Endothelial cell (in vitro differentiated cells): ENCODE results near the gene RBFOX2. TPM values are rescaled to one million over a fixed set of nuclear protein-coding genes. Genes with fewer than 3 reads are reported as not detected.

Source experiments
- DNase-seq: peaks from one replicate; pipeline ENCODE4 v3.0.0; 2021; ENCODE audit warnings: low spot score
- H3K27ac Mint-ChIP-seq: one replicate; pipeline ENCODE4 v1.8.0; 2021; ENCODE audit warnings: mixed read lengths, inconsistent platforms; ENCODE audit not compliant: unreplicated experiment
- H3K27me3 Mint-ChIP-seq: one replicate; pipeline ENCODE4 v1.8.0; 2021; ENCODE audit warnings: mild to moderate bottlenecking, moderate library complexity, mixed read lengths, inconsistent platforms; ENCODE audit not compliant: unreplicated experiment
- H3K36me3 Mint-ChIP-seq: one replicate; pipeline ENCODE4 v1.8.0; 2021; ENCODE audit warnings: mild to moderate bottlenecking, low read depth, mixed read lengths, inconsistent platforms; ENCODE audit not compliant: unreplicated experiment
- H3K4me1 Mint-ChIP-seq: one replicate; pipeline ENCODE4 v1.8.0; 2021; ENCODE audit warnings: mild to moderate bottlenecking, mixed read lengths, inconsistent platforms; ENCODE audit not compliant: unreplicated experiment
- H3K4me3 Mint-ChIP-seq: one replicate; pipeline ENCODE4 v1.8.0; 2021; ENCODE audit warnings: mild to moderate bottlenecking, mixed read lengths, inconsistent platforms; ENCODE audit not compliant: unreplicated experiment
- H3K9me3 Mint-ChIP-seq: one replicate; pipeline ENCODE4 v1.8.0; 2021; ENCODE audit warnings: mixed read lengths, inconsistent platforms; ENCODE audit not compliant: unreplicated experiment
- total RNA-seq: library from RNA; stranded (reverse); fragmentation: NEBNext Ultra II Directional; extraction: Animal tissue kit (Norgen Biotek cat#: 25700); gene quantifications from one replicate; pipeline ENCODE4 v1.2.1, GENCODE V29; 2021; ENCODE audit not compliant: unreplicated experiment
- TF ChIP-seq, protein P1 (sequence below): fragments of 200-600 bp; sonication (generic); IDR thresholded peaks from one replicate; pipeline ENCODE4 v1.5.0; 2021; ENCODE audit warnings: antibody characterized with exemption; ENCODE audit not compliant: unreplicated experiment

RBFOX2 gene
- total RNA-seq, 1 donor from 2014 or later: 228 TPM

DNA sequence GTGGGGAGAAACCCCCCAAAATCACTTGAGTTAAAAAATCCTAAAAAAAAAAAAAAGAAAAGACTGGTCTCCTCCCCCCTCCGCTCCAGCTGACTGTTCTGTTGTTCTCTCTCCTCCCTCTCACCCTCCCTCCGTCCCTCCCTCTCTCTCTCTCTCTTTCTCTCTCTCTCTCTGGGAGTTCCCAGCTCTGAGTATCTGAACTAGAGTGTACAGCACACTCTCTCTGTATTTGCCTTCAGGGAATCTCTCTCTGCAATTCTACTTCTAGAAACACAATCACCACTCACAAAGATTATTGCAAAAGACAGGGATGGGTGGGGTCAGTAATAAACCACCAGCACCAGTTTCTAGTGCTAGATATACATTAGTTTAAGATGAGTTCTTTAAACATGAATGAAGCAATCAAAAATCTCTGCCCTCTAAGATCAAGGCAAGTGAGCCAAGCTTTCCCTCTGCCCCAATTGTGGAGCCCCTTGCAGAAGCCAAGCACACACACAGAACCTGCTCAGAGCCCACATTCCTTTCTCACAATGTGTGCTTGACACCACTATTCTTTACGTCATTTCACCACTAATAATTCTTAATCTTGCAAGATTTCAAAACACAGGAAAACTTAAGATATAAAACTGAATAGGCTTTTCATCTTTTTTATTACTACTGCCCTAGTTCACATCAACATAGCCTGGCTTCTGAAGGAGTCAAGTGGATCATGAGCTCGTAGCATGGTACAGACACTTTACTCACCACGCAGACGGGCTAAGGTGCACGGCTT is 133.5 kb downstream of the RBFOX2 start:
- no peak for DNase-seq
- no peaks in the 10 kb centered on the region for H3K9me3 Mint-ChIP-seq
- H3K4me3 Mint-ChIP-seq: no peak overlapping the region
- TF ChIP-seq, protein P1, sequence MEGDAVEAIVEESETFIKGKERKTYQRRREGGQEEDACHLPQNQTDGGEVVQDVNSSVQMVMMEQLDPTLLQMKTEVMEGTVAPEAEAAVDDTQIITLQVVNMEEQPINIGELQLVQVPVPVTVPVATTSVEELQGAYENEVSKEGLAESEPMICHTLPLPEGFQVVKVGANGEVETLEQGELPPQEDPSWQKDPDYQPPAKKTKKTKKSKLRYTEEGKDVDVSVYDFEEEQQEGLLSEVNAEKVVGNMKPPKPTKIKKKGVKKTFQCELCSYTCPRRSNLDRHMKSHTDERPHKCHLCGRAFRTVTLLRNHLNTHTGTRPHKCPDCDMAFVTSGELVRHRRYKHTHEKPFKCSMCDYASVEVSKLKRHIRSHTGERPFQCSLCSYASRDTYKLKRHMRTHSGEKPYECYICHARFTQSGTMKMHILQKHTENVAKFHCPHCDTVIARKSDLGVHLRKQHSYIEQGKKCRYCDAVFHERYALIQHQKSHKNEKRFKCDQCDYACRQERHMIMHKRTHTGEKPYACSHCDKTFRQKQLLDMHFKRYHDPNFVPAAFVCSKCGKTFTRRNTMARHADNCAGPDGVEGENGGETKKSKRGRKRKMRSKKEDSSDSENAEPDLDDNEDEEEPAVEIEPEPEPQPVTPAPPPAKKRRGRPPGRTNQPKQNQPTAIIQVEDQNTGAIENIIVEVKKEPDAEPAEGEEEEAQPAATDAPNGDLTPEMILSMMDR: no peak
- H3K4me1 Mint-ChIP-seq: peaks cover 30% of the 10 kb centered on the region
- H3K36me3 Mint-ChIP-seq: no peaks in the 10 kb centered on the region
- no peak overlapping the region for H3K27ac Mint-ChIP-seq
- H3K27me3 Mint-ChIP-seq: peaks cover 1% of the 10 kb centered on the region

DNA sequence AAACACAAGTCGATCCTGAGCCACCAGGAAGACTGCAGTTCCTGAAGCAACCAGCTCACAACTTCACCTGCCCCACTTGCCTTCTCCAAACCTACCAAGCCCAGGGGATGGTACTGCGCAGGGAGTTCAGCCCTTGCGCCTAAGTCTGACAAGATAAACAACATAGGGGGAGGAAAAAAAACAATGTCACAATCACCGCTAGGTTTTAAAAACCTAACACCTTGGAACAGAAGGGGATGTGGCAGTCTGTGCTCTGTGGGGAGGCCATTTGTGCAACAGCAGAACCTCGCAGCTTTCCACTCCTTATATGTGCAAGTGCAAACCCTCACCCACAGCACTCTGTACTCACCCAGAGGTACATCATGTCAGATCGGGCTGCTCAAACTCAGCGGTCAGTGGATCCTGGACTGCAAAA is 134.2 kb downstream of the RBFOX2 start:
- Mint-ChIP-seq H3K9me3 (no peaks in the 10 kb centered on the region), H3K4me1 (peaks cover 27% of the 10 kb centered on the region), H3K36me3 (peaks cover 1% of the 10 kb centered on the region), H3K27ac (no peak overlapping the region), H3K27me3 (peaks cover 1% of the 10 kb centered on the region), H3K4me3 (no peak overlapping the region)
- no peak for DNase-seq
- TF ChIP-seq, protein P1: no peak

DNA sequence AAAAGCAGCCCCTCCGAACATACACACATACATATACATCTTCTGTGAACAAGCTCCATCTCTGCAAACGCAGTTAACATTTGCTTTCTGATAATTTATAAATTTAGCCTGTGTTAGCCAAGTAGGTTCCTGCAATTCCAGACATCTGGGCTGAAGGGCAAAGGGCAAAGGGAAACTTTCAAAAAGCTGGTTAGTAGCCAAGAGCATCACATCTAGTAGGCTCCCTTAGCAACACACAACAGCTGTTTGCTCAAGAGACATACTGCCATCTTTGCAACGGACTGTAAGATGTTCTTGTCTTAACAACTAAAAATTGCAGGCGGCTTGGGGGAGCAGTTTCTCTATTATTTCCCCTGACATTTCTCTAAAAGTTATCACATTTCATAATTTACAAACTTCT is 134.9 kb downstream of the RBFOX2 start:
- Mint-ChIP-seq H3K4me1 (peaks cover 33% of the 10 kb centered on the region), H3K27ac (no peak overlapping the region), H3K27me3 (peaks cover 1% of the 10 kb centered on the region), H3K4me3 (no peak overlapping the region), H3K36me3 (peaks cover 5% of the 10 kb centered on the region), H3K9me3 (no peaks in the 10 kb centered on the region)
- DNase-seq: no peak
- TF ChIP-seq, protein P1: no peak

DNA sequence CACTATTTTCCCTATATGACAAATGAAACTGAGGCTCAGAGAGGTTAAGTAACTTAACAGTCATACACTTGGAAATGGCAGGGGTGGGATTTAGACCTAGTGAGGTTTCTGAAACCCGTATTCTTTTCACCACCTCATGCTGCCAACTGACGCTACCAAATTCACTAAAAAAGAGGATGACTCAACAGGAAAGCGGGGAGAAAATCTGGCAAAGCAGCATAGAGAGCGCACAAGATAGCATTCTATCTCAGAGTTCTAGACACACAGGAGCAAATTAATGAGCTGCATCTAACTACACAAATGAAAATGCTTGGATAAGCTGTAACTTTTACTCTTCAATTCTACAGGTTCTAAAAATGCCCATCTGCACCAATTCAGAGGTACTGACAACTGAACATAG is 136.4 kb downstream of the RBFOX2 start:
- peaks cover 4% of the 10 kb centered on the region for H3K27me3 Mint-ChIP-seq
- peaks cover 5% of the 10 kb centered on the region for H3K36me3 Mint-ChIP-seq
- H3K4me1 Mint-ChIP-seq: peaks cover 46% of the 10 kb centered on the region
- TF ChIP-seq, protein P1: no peak
- H3K9me3 Mint-ChIP-seq: no peaks in the 10 kb centered on the region
- H3K27ac Mint-ChIP-seq: no peak overlapping the region
- H3K4me3 Mint-ChIP-seq: no peak overlapping the region
- DNase-seq: no peak

DNA sequence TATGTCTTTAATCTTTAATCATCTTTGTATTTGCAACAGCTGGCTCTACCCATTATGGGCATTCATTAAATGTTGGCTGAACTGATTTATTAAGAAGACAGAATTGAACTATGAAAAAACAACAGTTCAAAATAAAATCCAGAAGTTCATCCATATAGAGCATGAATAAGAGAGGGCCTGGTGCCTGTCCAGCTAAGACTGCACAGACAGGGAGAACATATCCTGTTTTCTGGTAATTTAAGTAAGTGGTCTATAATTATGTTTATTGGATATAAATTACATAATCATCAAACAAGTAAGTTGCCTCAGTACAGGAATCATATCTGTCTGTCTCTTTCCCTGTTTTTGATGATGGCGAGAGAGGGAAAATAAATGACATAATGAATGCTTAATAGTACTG is 137.2 kb downstream of the RBFOX2 start:
- no peaks in the 10 kb centered on the region for H3K9me3 Mint-ChIP-seq
- no peak for DNase-seq
- no peak overlapping the region for H3K4me3 Mint-ChIP-seq
- H3K4me1 Mint-ChIP-seq: peaks cover 46% of the 10 kb centered on the region
- H3K36me3 Mint-ChIP-seq: peaks cover 5% of the 10 kb centered on the region
- TF ChIP-seq, protein P1: no peak
- peaks cover 5% of the 10 kb centered on the region for H3K27me3 Mint-ChIP-seq
- H3K27ac Mint-ChIP-seq: no peak overlapping the region
